ENCODE measurements around the gene FBXO17. TPM values are rescaled to one million over a fixed set of nuclear protein-coding genes. Genes with fewer than 3 reads are reported as not detected.

Gene FBXO17
- total RNA-seq, 2 donors from 2014 or later = 18.8 to 25.2 TPM

- intact Hi-C loops (cut with DNase I) = loop anchor here (10.0 kb wide), 1 partner anchor 393 kb away; no protein-coding TSS in a partner anchor
- H3K4me1 ChIP-seq = no peaks in the 10 kb centered on the region
- DNase-seq = no peak
- H3K4me3 ChIP-seq = no peak overlapping the region
- H3K27ac ChIP-seq = no peak overlapping the region
- H3K9me3 ChIP-seq = no peaks in the 10 kb centered on the region
- no peaks in the 10 kb centered on the region for H3K27me3 ChIP-seq
- TF ChIP-seq POLR2A (IDR thresholded peaks at IDR 0.05) (no peak), CTCF (IDR thresholded peaks at IDR 0.05) (no peak)
- WGBS, 2 donors = 71 to 100% methylated on average over 4 to 8 of the region's 9 CpGs
- peaks cover 0 to 8% of the 10 kb centered on the region in 2 donors for H3K36me3 ChIP-seq (replicated peaks in 1 of 2; ENCODE audit: insufficient read depth in 1 of 2, low read depth in 2 of 2)
- no peak for ATAC-seq
Observed at GRCh38 chr19:38917516-38917915, 58.0 kb downstream of the FBXO17 start.

GRCh38 chr19:38915329-38916321 is 59.9 kb downstream of the FBXO17 start:
- Histone ChIP-seq H3K4me1 (no peaks in the 10 kb centered on the region), H3K9me3 (no peaks in the 10 kb centered on the region), H3K27me3 (no peaks in the 10 kb centered on the region), H3K36me3 (replicated peaks in 1 of 2; ENCODE audit: insufficient read depth in 1 of 2, low read depth in 2 of 2) (no peaks in the 10 kb centered on the region), H3K4me3 (no peak overlapping the region), H3K27ac (no peak overlapping the region)
- DNase-seq (no peak), ATAC-seq (no peak)
- intact Hi-C loops (cut with DNase I) = loop anchor here (10.0 kb wide), 1 partner anchor 391 kb away; no protein-coding TSS in a partner anchor
- 90 to 91% methylated on average over 29 to 42 of the region's 44 CpGs for WGBS, 2 donors
- TF ChIP-seq POLR2A (IDR thresholded peaks at IDR 0.05) (no peak), CTCF (IDR thresholded peaks at IDR 0.05) (no peak)

GRCh38 chr19:38913958-38914357 is 61.6 kb downstream of the FBXO17 start:
- TF ChIP-seq CTCF (IDR thresholded peaks at IDR 0.05) = no peak
- TF ChIP-seq POLR2A (IDR thresholded peaks at IDR 0.05) = no peak
- DNase-seq = no peak
- ATAC-seq = no peak
- H3K27ac ChIP-seq = no peak overlapping the region
- intact Hi-C loops (cut with DNase I) = loop anchor here (10.0 kb wide), 1 partner anchor 389 kb away; no protein-coding TSS in a partner anchor
- H3K4me1 ChIP-seq = no peaks in the 10 kb centered on the region
- no peaks in the 10 kb centered on the region for H3K36me3 ChIP-seq (replicated peaks in 1 of 2; ENCODE audit: insufficient read depth in 1 of 2, low read depth in 2 of 2)
- no peak overlapping the region for H3K4me3 ChIP-seq
- H3K9me3 ChIP-seq = no peaks in the 10 kb centered on the region
- no peaks in the 10 kb centered on the region for H3K27me3 ChIP-seq
- 86 to 92% methylated on average over 8 of the region's 8 CpGs for WGBS, 2 donors

GRCh38 chr19:38912600-38913514 is 62.7 kb downstream of the FBXO17 start:
- no peak overlapping the region for H3K4me3 ChIP-seq
- intact Hi-C loops (cut with DNase I) = loop anchor here (10.0 kb wide), 1 partner anchor 388 kb away; no protein-coding TSS in a partner anchor
- no peaks in the 10 kb centered on the region for H3K27me3 ChIP-seq
- WGBS, 2 donors = 67 to 71% methylated on average over 8 to 12 of the region's 12 CpGs
- ATAC-seq (no peak), DNase-seq (no peak)
- no peak overlapping the region for H3K27ac ChIP-seq
- H3K9me3 ChIP-seq = no peaks in the 10 kb centered on the region
- TF ChIP-seq POLR2A (IDR thresholded peaks at IDR 0.05) = no peak
- TF ChIP-seq CTCF (IDR thresholded peaks at IDR 0.05) = no peak
- H3K36me3 ChIP-seq (replicated peaks in 1 of 2; ENCODE audit: insufficient read depth in 1 of 2, low read depth in 2 of 2) = no peaks in the 10 kb centered on the region
- no peaks in the 10 kb centered on the region for H3K4me1 ChIP-seq
